GM21423 (cell line): Measurements from ENCODE around the gene TSPAN7.

ENCODE experiments used
- ATAC-seq: cut with Tn5 transposase; IDR thresholded peaks from one replicate; pipeline ENCODE4 v1.9.1; 2021; ENCODE audit warnings: mild to moderate bottlenecking, moderate library complexity; ENCODE audit not compliant: unreplicated experiment

The TSPAN7 gene

GRCh38 chrX:38678821-38679220 lies 117.5 kb downstream of the TSPAN7 start:
- no peak for ATAC-seq

GRCh38 chrX:38679695-38680094 lies 118.4 kb downstream of the TSPAN7 start:
- no peak for ATAC-seq

- no peak for ATAC-seq
Measured at GRCh38 chrX:38682095-38682494, 120.8 kb downstream of the TSPAN7 start.

- ATAC-seq = no peak
Measured at GRCh38 chrX:38692961-38693360, 131.6 kb downstream of the TSPAN7 start.

GRCh38 chrX:38694394-38694793 lies 133.1 kb downstream of the TSPAN7 start:
- ATAC-seq = no peak

- no peak for ATAC-seq
Measured at GRCh38 chrX:38697461-38697860, 136.1 kb downstream of the TSPAN7 start.

- no peak for ATAC-seq
Measured at GRCh38 chrX:38699121-38699520, 137.8 kb downstream of the TSPAN7 start.

GRCh38 chrX:38699696-38700095 lies 138.4 kb downstream of the TSPAN7 start:
- no peak for ATAC-seq

GRCh38 chrX:38701073-38701472 lies 139.7 kb downstream of the TSPAN7 start:
- no peak for ATAC-seq

GRCh38 chrX:38704146-38704882 lies 143.0 kb downstream of the TSPAN7 start:
- no peak for ATAC-seq

GRCh38 chrX:38717871-38718270 lies 156.5 kb downstream of the TSPAN7 start:
- ATAC-seq = no peak

- ATAC-seq = no peak
Measured at GRCh38 chrX:38718311-38718710, 157.0 kb downstream of the TSPAN7 start.

GRCh38 chrX:38726612-38727011 lies 165.3 kb downstream of the TSPAN7 start:
- ATAC-seq = no peak

GRCh38 chrX:38727668-38728067 lies 166.3 kb downstream of the TSPAN7 start:
- ATAC-seq = no peak

- no peak for ATAC-seq
Measured at GRCh38 chrX:38732866-38733265, 171.5 kb downstream of the TSPAN7 start.
